Lower leg skin (tissue), 4 donors: Measurements from ENCODE around the gene STX10. TPM values are rescaled to one million over a fixed set of nuclear protein-coding genes. Genes with fewer than 3 reads are reported as not detected.

Experiments used
- DNase-seq, 2 donors: peaks; one replicate each; pipeline ENCODE4 v3.0.0-alpha.2; 2019; ENCODE audit warnings: low spot score in 2 of 2
- H3K4me3 ChIP-seq: fragments of 200-600 bp; sonication (generic); 2 replicates; pipeline ENCODE4 v1.5.1; 2017; ENCODE audit warnings: mild to moderate bottlenecking, low read depth; ENCODE audit not compliant: poor library complexity, severe bottlenecking
- POLR2A ChIP-seq, 2 donors: fragments of 450-650 bp; IDR thresholded peaks; one replicate each; pipeline ENCODE4 v1.6.1; 2016 to 2017; ENCODE audit warnings: antibody characterized with exemption in 2 of 2, mild to moderate bottlenecking in 1 of 2, moderate library complexity in 1 of 2
- WGBS, 2 donors: methylation state at CpG; one replicate each; pipeline ENCODE4 v1.1.5; 2018; 5-methylcytosine and 5-hydroxymethylcytosine counted together
- intact Hi-C: fragments of 100-400 bp; cut with DNase I; formaldehyde crosslinking; loops from one replicate; pipeline ENCODE4 v1.15.0; 2023; ENCODE audit warnings: low total_unique reads
- total RNA-seq, 4 donors: library from RNA; depleted of rRNA; stranded (reverse); fragments of >200 nt; gene quantifications; one replicate each; pipeline ENCODE4 v1.1.0, GENCODE V29; 2016
- TF ChIP-seq, protein P1 (sequence below), 3 donors: fragments of 450-650 bp; IDR thresholded peaks; one replicate each; pipeline ENCODE4 v1.5.1; 2016; ENCODE audit warnings: antibody characterized with exemption in 3 of 3, mild to moderate bottlenecking in 3 of 3, moderate library complexity in 2 of 3

Gene STX10
- total RNA-seq, 4 donors from 2014 or later = 67.8 to 110 (median 78.0) TPM

DNA sequence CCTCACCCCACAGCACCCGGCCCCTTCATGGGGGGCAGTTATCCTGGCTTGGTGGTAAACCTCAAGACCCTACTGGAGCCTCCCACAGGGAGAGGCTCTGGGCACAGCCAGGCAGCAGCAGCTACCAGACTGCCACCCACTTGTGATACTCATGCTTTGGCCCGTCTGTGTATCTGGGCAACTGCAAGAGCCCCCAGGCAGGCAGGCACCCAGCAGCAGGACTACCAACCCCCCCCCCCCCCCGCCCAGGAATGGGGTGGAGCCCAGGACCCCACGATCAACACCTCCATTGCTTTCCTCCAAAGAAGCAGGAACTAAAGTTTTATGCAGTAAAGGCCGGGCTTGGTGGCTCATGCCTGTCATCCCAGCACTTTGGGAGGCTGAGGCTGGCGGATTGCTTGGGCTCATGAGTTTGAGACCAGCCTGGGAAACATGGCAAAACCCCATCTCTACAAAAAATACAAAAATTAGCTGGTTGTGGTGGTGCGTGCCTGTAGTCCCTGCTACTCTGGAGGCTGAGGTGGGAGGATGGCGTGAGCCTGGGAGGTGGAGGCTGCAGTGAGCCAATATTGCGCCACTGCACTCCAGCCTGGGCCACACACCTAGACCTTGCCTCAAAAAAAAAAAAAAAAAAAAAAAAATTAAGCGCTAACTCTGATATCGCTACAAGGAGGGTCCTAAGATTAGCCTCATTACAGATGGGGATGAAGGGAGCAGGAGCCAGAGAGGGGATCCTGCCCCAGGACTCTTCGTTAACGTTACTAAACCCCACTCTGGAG lies 46.4 kb downstream of the STX10 start:
- H3K4me3 ChIP-seq = no peak overlapping the region
- peak in 1 of 2 donors; percentile 82 for DNase-seq
- intact Hi-C loops = no loop called here
- TF ChIP-seq POLR2A (IDR thresholded peaks at IDR 0.05) = no peak
- TF ChIP-seq, protein P1, sequence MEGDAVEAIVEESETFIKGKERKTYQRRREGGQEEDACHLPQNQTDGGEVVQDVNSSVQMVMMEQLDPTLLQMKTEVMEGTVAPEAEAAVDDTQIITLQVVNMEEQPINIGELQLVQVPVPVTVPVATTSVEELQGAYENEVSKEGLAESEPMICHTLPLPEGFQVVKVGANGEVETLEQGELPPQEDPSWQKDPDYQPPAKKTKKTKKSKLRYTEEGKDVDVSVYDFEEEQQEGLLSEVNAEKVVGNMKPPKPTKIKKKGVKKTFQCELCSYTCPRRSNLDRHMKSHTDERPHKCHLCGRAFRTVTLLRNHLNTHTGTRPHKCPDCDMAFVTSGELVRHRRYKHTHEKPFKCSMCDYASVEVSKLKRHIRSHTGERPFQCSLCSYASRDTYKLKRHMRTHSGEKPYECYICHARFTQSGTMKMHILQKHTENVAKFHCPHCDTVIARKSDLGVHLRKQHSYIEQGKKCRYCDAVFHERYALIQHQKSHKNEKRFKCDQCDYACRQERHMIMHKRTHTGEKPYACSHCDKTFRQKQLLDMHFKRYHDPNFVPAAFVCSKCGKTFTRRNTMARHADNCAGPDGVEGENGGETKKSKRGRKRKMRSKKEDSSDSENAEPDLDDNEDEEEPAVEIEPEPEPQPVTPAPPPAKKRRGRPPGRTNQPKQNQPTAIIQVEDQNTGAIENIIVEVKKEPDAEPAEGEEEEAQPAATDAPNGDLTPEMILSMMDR (IDR thresholded peaks at IDR 0.05) = no peak
- 71% methylated on average over 12 to 13 of the region's 13 CpGs for WGBS, 2 donors

DNA sequence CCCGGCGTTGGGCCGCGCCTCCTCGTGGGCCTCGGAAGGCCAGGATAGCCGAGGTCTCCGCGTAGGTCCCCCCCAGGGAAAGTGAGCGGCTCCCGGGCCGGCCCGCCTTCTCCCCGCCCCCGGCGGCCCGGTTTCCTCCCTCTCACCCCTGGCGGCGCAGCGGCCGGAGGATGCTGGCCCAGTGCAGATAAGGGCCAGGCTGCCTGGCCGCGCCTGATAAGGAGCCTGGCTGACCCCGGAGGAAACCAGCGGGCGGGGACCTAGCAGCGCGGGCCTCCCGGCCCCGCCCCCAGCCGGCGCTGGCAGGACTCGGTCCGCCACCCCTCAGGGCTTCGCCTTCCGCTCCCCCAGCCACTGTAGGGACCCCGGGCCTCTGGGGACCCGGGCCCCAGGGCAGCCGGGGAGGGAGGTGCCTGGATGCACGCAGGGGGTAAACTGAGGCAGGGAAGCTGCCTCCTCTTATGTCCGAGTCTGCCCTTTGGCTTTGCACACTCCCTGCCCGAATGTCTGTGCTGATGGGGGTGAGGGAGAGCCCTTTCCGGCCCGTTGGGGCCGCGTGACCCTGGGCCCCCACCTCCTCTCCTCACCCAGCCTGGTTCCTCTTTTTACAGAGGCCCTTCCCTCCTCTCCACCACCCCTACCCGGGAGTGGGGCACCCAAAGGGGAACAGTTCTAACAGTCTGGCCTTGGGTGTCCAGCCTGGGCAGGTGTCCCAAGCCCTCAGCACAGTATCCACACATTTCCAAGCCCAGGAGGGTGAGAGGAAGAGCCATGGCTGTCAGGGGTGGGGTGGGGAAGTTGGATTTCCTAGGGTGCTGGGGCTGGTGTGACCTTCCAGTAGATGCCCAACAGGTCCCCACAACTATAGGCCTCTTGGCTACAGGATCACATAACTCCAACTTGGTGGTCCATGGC lies 47.3 kb downstream of the STX10 start, which contains the start of gene LYL1:
TSS of gene LYL1 (minus strand) at position 193 of the 915 bp plus-strand sequence. CDS start 1,687 bp downstream, outside the sequence.
- WGBS, 2 donors = 3 to 8% methylated on average over 12 to 19 of the region's 47 CpGs
- TF ChIP-seq, protein P1 (IDR thresholded peaks at IDR 0.05) = no peak
- no peak for TF ChIP-seq POLR2A (IDR thresholded peaks at IDR 0.05)
- H3K4me3 ChIP-seq = peak within 1 kb of the TSS; percentile 23
- intact Hi-C loops = no loop called here
- DNase-seq = peak in 1 of 2 donors; percentile 96

DNA sequence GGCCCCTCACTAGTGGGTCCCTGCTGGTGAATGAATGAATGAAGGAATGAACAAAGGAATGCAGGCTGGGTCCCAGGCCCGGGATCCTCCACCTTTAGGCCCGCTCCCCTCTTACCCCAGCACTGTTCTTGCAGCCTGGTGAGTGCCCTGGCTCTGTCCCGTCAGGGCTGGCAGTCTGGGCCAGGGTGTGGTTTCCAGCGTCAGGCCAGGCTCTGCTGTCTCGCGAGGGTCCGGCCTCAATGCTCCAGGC lies 47.8 kb downstream of the STX10 start:
- peak overlapping the region; percentile 23 for H3K4me3 ChIP-seq
- intact Hi-C loops = no loop called here
- 7 to 32% methylated on average over 2 to 7 of the region's 7 CpGs for WGBS, 2 donors
- DNase-seq = no peak
- TF ChIP-seq, protein P1 (IDR thresholded peaks at IDR 0.05) = no peak
- no peak for TF ChIP-seq POLR2A (IDR thresholded peaks at IDR 0.05)

DNA sequence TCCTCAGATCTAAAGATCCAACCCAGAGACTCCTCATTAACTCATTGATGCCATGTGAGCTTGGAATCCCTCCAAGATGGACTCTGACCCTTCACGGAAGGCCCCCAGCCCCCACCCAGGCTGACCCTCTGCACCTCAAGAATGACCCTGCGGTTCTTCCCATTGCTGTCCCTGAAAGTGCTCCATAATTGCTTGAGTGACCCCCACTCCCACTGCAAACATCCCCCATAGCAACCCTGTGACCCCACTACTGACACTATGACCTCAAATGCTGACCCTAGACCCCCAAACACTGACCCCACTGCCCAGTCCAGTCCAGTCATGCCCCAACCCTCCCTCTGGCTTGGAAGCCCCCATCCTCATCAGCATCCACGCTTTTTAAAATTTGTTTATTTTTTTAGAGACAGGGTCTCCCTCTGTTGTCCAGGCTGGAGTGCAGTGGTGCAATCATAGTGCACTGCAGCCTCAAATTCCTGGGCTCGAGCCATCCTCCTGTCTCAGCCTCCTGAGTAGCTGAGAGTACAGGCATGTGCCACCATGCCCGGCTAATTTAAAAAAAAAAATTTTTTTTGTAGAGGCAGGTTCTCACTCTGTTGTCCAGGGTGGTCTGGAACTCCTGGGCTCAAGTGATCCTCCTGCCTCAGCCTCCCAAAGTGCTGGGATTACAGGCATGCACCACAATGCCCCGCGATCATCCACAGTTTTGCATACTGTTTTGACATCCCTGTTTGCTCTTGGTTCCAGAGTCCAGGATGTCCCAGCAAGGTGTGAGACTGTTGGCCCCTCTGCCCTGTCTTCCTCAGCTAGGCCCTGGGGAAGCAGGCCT lies 48.4 kb downstream of the STX10 start:
- peak overlapping the region; percentile 23 for H3K4me3 ChIP-seq
- peak in 1 of 2 donors; percentile 80 for DNase-seq
- intact Hi-C loops = no loop called here
- TF ChIP-seq, protein P1 (IDR thresholded peaks at IDR 0.05) = no peak
- no peak for TF ChIP-seq POLR2A (IDR thresholded peaks at IDR 0.05)
- WGBS, 2 donors = 63 to 71% methylated on average over 7 of the region's 7 CpGs

DNA sequence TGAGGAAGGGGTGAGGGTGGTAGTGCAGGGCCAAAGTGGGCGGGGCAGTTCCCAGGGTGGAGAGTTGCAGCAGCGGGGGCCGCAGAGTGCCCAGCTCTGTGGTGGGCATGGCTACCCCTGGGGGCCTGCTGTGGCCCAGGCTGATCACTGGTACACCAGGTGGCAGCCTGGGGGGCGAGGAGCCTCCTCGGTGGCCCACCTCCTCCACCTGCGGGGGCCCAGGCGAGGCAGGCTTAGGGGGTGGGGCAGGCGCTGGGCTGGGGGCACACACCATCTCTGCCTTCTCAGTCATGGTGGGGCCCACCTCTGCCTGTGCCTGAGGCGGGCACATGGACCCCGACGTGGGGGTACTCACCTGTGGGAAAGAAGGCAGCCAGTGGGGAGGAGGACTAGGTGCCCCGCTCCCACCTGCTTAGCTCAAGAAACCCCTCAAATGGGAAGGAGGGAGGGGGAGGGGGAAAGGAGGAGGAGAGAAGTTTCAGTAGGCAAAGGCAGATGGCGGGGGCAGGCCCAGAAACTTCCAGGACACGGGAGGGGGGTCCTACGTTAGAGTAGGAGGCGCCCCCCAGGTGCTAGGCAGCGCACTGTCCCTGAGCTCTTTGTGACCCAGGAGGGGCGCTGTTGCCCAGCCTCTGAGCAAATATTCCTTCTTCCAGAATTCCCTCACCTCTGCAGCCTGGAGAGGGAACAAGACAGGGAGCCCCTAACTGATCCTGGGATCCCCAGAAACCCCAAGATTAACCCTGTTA lies 49.2 kb downstream of the STX10 start:
- WGBS, 2 donors = 68 to 69% methylated on average over 12 to 16 of the region's 18 CpGs

More for the DNA sequence above, 49.2 kb downstream of the STX10 start:
- no peak for TF ChIP-seq POLR2A (IDR thresholded peaks at IDR 0.05)
- TF ChIP-seq, protein P1 (IDR thresholded peaks at IDR 0.05) = no peak
- H3K4me3 ChIP-seq = no peak overlapping the region
- peak in 1 of 2 donors; percentile 85 for DNase-seq
- intact Hi-C loops = no loop called here
